Heart right ventricle (tissue), 16 donors: Measurements from ENCODE around the gene RGS12. TPM values are rescaled to one million over a fixed set of nuclear protein-coding genes. Genes with fewer than 3 reads are reported as not detected.

Source experiments
- ATAC-seq, 8 donors: fragments of 200-7000 bp; cut with Tn5 transposase; one replicate each; pipeline ENCODE4 v1.9.1; 2020; ENCODE audit warnings: mild to moderate bottlenecking in 8 of 8, moderate library complexity in 8 of 8, moderate number of reproducible peaks in 1 of 8
- DNase-seq, 2 donors: peaks; one replicate each; pipeline ENCODE4 v3.0.0-alpha.2; 2020
- H3K27ac ChIP-seq, 10 donors: fragments of 200-600 bp; sonication (generic) in 2 of 10; one replicate each; pipeline versions ENCODE4 v1.5.0 to v1.8.0; 2020 to 2022; ENCODE audit warnings: mild to moderate bottlenecking in 3 of 10
- H3K27me3 ChIP-seq, 7 donors: fragments of 200-600 bp; one replicate each; pipeline ENCODE4 v1.8.0; 2021 to 2022; ENCODE audit warnings: mild to moderate bottlenecking in 2 of 7
- H3K36me3 ChIP-seq, 9 donors: fragments of 200-600 bp; sonication (generic) in 1 of 9; one replicate each; pipeline versions ENCODE4 v1.5.0 to v1.8.0; 2020 to 2022; ENCODE audit warnings: mild to moderate bottlenecking in 2 of 9
- H3K4me1 ChIP-seq, 9 donors: fragments of 200-600 bp; sonication (generic) in 1 of 9; one replicate each; pipeline versions ENCODE4 v1.5.0 to v1.8.0; 2020 to 2022; ENCODE audit warnings: mild to moderate bottlenecking in 4 of 9
- H3K4me3 ChIP-seq, 10 donors: fragments of 200-600 bp; sonication (generic) in 2 of 10; one replicate each; pipeline versions ENCODE4 v1.5.0 to v1.8.0; 2020 to 2022; ENCODE audit warnings: mild to moderate bottlenecking in 7 of 10, moderate library complexity in 2 of 10
- H3K9me3 ChIP-seq, 11 donors: fragments of 200-600 bp in 10 of 11; sonication (generic) in 2 of 11; one replicate each; pipeline versions ENCODE4 v1.5.0 to v1.8.0; 2013 to 2022; ENCODE audit warnings: mild to moderate bottlenecking in 2 of 11, control low read depth in 1 of 11, moderate library complexity in 1 of 11
- CTCF ChIP-seq, 9 donors: fragments of 200-600 bp; sonication (generic) in 2 of 9; IDR thresholded peaks; one replicate each; pipeline versions ENCODE4 v1.5.0 to v1.8.0; 2021 to 2022; ENCODE audit warnings: antibody characterized with exemption in 9 of 9, mild to moderate bottlenecking in 5 of 9, moderate library complexity in 1 of 9
- whole genome bisulfite sequencing, 2 donors: extraction: QIAGEN DNeasy Blood & Tissue Kit; methylation state at CpG; one replicate each; pipeline ENCODE4 v1.1.7; 2013; ENCODE audit warnings: inconsistent platforms in 1 of 2; 5-methylcytosine and 5-hydroxymethylcytosine counted together
- intact Hi-C, 10 donors: fragments of 100-400 bp; cut with DNase I; formaldehyde crosslinking; loops; one replicate each; pipeline versions ENCODE4 v1.11.1 to v1.14.2; 2022
- polyA plus RNA-seq, 2 donors: library from polyadenylated mRNA; stranded (reverse); fragments of 200-250 nt; gene quantifications; one replicate each; pipeline ENCODE4 v1.2.3, GENCODE V29; 2013
- total RNA-seq, 10 donors: library from RNA; stranded (reverse); fragmentation: NEBNext Ultra II Directional in 3 of 10; extraction: Animal tissue kit (Norgen Biotek cat#: 25700) in 3 of 10; gene quantifications; one replicate each; pipeline versions ENCODE4 v1.2.1 to v1.2.4, GENCODE V29; 2021 to 2023
- donor health status: Arrhythmogenic right ventricular cardiomyopathy.
- donor health status: ischemic (EF 13 %, LVEDD 7.1; RV severe dilation, severe dysfunction).
- donor health status: healthy with polysubstance abuse.
- donor health status: DM: no; HTN: yes; CAD: no.
- donor health status: DM: no; HTN: no; CAD: no.
- donor health status: ischemic (EF 25% LVEDD 6.9; RV normal size, moderate dysfunction).
- donor health status: ischemic (EF 25% LVEDD 5.7; RV mildly dilated, moderate dysfunction).
- donor health status: healthy.
- donor health status: DM: yes; HTN: yes; CAD: no.
- donor health status: Ischemic cardiomyopathy.
- donor health status: ischemic (EF 35%, LVEDD 5.7; RV mildly dilated, moderate dysfunction).
- donor health status: nonischemic (EF 11% LVEDD 7.7; RV severe dilation, severe dysfunction).
- donor health status: DM: yes; HTN: yes; CAD: no.
- donor health status: PGD.
- donor health status: ischemic (EF 29% LVEDD 5.4; RV normal size, mild dysfunction).
- donor health status: nonischemic (EF 23%, LVEDD 6.1; RV moderate dilation, normal function).

The RGS12 gene
- total and polyA plus RNA-seq, 12 donors, result 9.7 to 24.4 (median 13.1) TPM

- WGBS, 2 donors, result 79 to 84% methylated on average over 32 of the region's 32 CpGs
- TF ChIP-seq CTCF (IDR thresholded peaks at IDR 0.05), result no peak
These were observed 6.3 kb upstream of the RGS12 start for GRCh38 chr4:3286335-3287175.

GRCh38 chr4:3287271-3287971 lies 5.4 kb upstream of the RGS12 start:
- 52 to 56% methylated on average over 14 of the region's 14 CpGs for WGBS, 2 donors
- Histone ChIP-seq H3K4me3 (no peak overlapping the region), H3K4me1 (peaks cover 9 to 44% (median 28%) of the 10 kb centered on the region in 9 donors), H3K27me3 (peaks cover 0 to 20% (median 9%) of the 10 kb centered on the region in 7 donors), H3K9me3 (peaks cover 0 to 1% (median 0%) of the 10 kb centered on the region in 11 donors), H3K36me3 (no peaks in the 10 kb centered on the region), H3K27ac (peak overlapping the region in 4 of 10 donors; percentile 20 to 56 (median 29))
- TF ChIP-seq CTCF (IDR thresholded peaks at IDR 0.05), result no peak
- ATAC-seq (no peak), DNase-seq (no peak)
- intact Hi-C loops, result loop anchor here in 1 of 10 donors (10.0 kb wide), 1 partner anchor 477 kb away; the partner anchor contains the start of gene ADRA2C

More at GRCh38 chr4:3286335-3287175, 6.3 kb upstream of the RGS12 start:
- Histone ChIP-seq H3K27ac (no peak overlapping the region), H3K4me1 (peaks cover 5 to 39% (median 25%) of the 10 kb centered on the region in 9 donors), H3K36me3 (no peaks in the 10 kb centered on the region), H3K4me3 (no peak overlapping the region), H3K27me3 (peaks cover 0 to 18% (median 9%) of the 10 kb centered on the region in 7 donors), H3K9me3 (peaks cover 0 to 10% (median 0%) of the 10 kb centered on the region in 11 donors)
- ATAC-seq, result no peak
- intact Hi-C loops, result loop anchor here in 1 of 10 donors (10.0 kb wide), 1 partner anchor 478 kb away; the partner anchor contains the start of gene ADRA2C
- no peak for DNase-seq

- Histone ChIP-seq H3K27me3 (peaks cover 0 to 20% (median 9%) of the 10 kb centered on the region in 7 donors), H3K9me3 (no peaks in the 10 kb centered on the region), H3K27ac (peak overlapping the region in 6 of 10 donors; percentile 15 to 56 (median 32)), H3K4me1 (peaks cover 9 to 44% (median 28%) of the 10 kb centered on the region in 9 donors), H3K4me3 (no peak overlapping the region), H3K36me3 (no peaks in the 10 kb centered on the region)
- intact Hi-C loops, result loop anchor here in 1 of 10 donors (10.0 kb wide), 1 partner anchor 477 kb away; the partner anchor contains the start of gene ADRA2C
- TF ChIP-seq CTCF (IDR thresholded peaks at IDR 0.05), result no peak
- ATAC-seq, result peak in 3 of 8 donors; percentile 9 to 38 (median 37)
- DNase-seq, result no peak
- 66 to 75% methylated on average over 24 of the region's 24 CpGs for WGBS, 2 donors
These were observed 4.8 kb upstream of the RGS12 start for GRCh38 chr4:3287972-3288570.
